Measurements from ENCODE around the gene IQCK.
A peak's percentile ranks its signal among the peaks of the same experiment; 100 is the strongest.

IQCK gene

DNA sequence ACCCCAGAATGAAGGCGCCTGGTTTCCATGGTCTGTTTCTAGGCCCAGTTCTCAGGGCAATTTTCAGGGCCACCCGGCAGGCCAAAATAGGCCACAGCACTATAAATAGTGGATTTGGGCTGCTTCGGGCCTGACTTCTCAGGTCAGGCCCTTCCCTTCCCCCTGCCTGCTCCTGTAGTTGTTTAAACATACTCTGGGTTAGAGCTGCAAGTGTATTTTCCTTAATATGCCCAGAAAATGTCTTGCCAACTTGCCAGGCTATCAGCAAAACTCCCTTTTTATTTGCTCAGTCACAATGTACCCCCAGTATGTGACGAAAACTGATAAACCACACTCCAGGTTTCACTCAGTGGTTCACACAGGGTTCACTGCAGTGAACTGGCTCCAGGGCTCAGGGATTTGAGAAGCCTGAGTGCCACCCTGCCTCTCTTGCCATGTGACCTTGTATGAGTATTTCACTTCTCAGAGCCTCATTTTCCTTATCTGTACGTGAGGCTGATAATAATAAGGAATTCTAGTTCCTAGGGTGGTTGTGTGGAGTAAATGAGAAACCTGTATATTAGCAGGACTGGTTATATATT lies 90.1 kb downstream of the IQCK start:
- no peak for DNase-seq

DNA sequence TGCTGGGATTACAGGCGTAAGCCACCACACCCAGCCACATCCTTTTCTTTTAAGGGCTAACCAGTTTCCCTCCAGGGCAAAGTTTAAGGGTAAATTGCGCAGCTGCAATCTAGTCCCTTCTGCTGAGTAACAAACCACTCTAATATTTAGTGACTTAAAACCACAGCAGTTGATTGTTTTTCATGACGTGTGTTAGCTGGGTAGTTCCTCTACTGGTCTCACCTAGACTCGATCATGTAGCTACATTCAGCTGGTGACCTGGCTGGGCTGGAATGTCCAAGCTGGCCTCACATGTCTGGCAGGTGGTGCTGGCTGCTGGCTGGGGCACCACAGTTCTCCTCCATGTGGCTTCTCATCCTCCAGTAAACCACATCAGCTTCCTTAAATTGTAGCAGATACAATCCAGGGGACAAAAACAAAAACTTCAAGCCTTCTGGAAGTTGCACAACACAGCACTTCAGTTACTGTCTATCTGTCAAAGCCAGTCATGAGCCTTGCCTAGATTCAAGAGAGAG lies 91.1 kb downstream of the IQCK start:
- DNase-seq = no peak

DNA sequence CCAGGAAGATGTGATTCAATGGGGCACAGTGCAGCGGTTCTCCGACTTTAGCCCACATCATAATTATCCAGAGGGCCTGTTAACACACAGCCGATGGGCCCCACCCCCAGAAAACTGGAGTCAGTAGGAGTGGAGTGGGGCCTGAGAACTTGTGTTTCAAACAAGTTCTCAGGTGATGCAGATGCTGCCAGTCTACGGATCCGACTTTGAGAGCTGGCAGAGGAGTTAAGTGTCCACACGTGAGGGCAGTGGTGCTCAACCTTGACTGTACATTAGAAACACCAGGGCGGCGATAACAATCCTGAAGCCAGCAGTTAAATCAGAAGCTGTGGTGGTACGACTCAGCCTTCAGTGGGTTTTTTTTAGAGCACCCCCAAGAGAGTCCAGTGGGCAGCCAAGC lies 91.6 kb downstream of the IQCK start:
- DNase-seq = no peak

- DNase-seq = no peak
These were observed 93.0 kb downstream of the IQCK start for GRCh38 chr16:19810817-19811731.

DNA sequence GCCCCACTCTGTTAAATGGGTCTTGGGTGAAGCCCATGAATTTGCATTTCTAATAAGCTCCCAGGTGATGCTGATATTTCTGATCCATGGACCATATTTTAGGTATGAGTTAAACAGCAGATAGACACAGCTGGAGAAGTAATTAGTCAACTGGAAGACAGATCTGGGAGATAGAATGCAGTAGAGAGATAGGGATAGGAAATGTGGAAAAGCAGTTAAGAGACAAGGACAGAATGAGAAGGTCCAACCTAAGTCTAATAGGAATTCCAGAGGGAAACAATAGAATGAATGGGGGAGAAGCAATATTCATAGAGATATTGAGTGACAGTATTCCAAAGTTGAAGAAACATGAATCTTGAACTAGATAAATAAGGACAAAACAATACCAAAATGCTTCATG lies 94.9 kb downstream of the IQCK start:
- DNase-seq = no peak

- no peak for DNase-seq
These were observed 97.3 kb downstream of the IQCK start for GRCh38 chr16:19815418-19815817.

GRCh38 chr16:19817122-19817521 lies 99.1 kb downstream of the IQCK start:
- no peak for DNase-seq

DNA sequence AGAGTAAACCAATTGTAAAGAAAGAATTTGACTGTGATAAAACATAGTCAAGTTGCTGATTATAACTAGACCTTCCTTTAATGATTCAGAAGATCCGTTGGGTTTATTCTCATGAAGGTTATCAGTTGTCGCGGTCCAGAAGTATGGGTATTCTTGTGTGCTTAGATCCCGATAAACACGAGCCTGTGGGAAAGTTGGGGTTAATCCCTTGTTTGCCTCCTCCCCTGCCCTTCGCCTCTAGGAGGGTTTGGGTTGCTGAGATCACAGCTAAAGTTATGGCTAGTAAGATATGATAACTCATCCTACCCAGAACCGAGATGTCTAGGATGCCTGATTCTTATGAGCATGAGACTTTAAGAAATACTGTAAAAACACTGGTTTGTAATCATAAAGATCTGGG lies 99.8 kb downstream of the IQCK start:
- DNase-seq = no peak

- DNase-seq = no peak
These were observed 104.5 kb downstream of the IQCK start for GRCh38 chr16:19822533-19822932.

DNA sequence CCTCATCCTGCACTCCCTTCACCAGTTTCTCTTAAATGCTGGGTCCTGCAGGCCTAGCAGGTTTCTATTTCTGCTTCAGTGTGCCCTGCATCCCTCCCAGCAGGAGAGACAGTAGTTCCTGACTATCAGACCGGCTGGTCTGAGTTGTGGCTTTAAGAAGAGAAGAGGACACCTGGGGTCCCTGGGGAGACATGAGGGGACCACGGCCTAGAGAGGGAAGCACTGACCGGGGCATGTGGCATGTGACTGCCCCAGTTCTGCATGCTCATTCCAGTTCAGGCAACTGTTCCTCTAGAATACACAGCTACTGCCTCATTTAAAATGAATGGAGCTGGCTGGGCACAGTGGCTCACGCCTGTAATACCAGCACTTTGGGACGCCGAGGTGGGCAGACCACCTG lies 105.3 kb downstream of the IQCK start:
- no peak for DNase-seq

GRCh38 chr16:19824216-19824615 lies 106.1 kb downstream of the IQCK start:
- DNase-seq = no peak

GRCh38 chr16:19829844-19830692 lies 112.0 kb downstream of the IQCK start:
- DNase-seq = peak; percentile 44

DNA sequence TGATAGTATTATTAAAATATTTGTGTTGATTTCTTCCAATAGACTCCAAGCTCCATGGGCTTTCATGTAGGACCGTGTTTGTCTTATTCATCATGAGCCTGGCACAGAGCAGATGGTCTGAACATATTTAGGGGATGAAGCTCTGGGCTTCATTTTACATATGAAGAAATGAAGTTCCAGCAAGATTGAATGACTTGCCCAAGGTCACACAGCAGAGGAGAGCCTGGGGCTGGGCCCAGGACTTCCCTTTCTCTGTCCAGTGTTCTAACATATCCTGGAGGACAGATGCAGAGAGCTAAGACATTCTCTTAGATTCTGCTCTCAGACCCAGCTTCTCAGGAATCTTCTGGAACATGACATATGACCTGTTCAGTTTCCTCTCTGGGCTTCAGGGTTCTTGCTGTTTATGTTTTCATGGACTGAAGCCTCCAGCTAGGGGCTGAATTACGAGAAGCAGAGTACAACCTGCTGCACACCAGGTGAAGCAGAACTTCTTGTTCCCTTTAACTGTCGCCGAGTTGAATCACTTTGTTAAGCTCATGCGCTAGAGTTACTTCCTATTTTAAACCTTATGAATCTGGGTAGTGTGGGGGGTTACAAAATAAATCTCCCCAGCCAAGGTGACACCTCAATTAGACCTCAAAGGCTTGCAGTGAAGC lies 113.0 kb downstream of the IQCK start:
- no peak for DNase-seq

- DNase-seq = no peak
These were observed 113.6 kb downstream of the IQCK start for GRCh38 chr16:19831678-19832077.

GRCh38 chr16:19833176-19833575 lies 115.1 kb downstream of the IQCK start:
- no peak for DNase-seq

DNA sequence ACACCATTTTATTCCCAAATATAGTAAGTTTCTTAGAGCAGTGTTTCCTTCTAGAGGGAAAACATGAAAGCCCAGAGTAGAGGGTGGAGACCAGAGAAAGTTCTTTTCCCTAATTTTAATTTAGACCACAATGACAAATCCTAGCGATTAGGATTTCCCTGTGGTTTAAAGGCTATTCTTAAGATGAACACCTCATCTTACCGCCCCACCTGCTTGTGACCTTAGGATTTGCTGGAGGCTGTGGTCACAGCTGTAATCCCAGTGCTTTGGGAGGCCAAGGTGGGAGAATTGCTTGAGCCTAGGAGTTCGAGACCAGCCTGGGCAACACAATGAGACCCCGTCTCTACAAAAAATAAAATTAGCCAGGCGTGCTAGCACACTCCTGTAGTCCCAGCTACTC lies 115.5 kb downstream of the IQCK start:
- no peak for DNase-seq

GRCh38 chr16:19835196-19835595 lies 117.1 kb downstream of the IQCK start:
- no peak for DNase-seq

DNA sequence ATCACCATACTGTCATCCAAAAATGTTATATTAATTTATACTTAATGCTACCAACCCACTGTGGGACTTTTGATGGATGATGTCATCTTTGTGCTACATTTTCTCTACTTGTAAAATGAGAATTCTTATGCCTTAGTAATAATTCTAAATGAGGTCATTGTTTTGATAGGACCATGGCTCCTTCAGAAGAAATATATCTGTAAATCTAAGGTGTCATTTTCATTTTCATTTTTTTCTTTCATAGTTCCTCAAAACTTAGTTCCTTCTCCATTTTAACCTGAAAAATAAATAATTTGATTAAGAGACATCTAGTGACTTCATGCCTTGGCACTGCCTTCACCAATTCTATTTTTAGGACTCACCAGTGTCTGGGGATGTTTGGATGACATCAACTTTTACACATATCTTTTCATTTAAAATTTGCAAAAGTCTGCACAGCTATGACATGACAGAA lies 117.9 kb downstream of the IQCK start:
- DNase-seq = no peak

DNA sequence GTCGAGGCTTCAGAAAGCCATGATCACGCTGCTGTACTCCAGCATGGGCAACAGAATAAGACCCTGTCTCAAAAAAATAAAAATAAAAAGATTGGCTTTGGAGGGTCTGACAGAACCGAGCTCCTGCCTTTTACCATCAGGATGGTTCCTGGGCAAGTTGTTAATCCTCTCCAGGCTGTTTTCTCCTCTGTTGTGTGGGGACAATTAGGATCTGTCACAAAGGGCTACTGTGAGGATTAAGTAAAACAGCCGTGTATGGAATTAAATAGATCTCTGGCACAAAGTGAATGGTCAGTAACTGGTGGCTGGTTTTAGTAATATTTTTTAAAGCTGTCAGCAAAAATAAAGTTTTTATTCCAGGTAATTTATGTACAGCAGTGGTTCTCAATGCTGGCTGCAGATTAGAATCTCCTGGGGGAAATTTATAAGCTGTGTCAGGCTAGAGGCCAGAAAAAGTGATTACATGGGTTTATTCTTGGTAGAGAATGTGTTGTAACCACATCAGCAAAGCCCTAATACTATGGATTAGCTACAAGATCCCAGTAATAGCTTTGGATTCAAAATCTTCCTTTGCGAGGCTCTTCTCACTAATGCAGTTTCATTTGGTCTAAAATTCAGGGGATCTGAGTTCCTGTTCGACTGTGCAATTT lies 119.4 kb downstream of the IQCK start:
- no peak for DNase-seq

DNA sequence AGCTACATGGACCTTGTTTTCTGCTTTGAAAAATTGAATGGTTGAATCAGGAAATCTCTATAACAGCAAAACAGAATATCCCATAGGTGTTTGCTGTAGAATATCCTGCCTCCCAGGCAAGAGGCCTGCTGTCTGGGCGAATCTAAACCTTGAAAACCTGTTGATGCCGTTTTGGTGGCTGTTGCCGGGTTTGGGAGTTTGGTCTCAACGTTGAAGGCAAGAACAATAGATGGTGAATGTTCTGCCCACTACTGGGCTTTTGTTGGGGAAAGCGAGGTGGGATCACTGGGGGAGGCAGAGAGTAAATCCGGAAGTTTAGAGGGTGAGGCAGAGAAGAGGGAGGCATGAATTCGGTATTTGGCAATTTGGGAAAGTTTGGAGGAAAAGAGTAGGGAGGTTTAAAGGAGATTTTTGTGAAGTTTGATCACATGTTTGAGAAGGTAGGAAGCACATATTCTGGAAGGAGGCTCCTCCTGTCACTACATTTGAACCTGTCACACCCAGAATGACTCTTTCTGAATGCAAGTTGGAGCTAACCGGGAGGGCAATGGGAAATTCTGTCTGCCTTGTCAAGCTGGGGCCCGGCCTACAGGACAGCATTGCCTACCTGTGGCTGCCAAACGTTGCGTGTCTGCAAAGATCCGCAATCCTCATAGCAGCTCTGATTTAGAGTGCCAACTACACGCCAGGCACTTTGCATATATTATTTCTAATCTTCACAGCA lies 120.1 kb downstream of the IQCK start:
- DNase-seq = no peak

DNA sequence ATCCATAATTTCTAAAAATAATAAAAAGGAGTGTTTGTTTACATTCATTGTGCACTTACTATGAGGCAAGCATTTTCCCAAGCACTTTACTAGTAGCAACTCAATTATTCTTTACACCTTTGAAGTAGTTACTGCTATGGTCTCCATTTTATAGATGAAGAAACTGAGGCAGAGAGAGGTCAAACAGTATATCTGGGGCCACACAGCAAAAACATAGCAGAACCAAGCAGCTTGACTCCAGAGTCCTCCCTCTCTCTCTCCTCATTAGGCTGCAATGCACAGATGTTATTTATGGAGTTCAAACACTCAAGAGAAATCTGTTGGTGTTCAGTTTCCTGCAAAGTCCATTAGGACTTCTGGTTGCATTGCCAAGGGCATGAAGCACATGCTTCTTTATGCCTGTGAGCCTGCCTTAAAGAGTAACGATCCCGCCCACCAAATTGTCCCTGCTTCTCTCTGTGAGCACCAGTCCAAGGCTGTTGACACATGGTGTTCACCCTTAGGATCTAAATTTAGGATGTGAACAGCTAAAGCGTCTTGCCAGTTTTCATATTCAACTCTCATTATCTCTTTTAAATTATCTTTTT lies 122.5 kb downstream of the IQCK start:
- peak; percentile 90 for DNase-seq

Measured in NCI-H446 treated with DMSO at 0.1 percent for 48 hours (cell line).